OCI-LY7 (cell line): ENCODE results near the gene KLHL4.

ENCODE experiments used
- EZH2phosphoT487 ChIP-seq: fragments of 200-600 bp; sonication (generic); IDR thresholded peaks from 2 replicates; pipeline ENCODE4 v1.6.1; 2018; ENCODE audit warnings: low read depth, borderline replicate concordance, mild to moderate bottlenecking, mixed run types, antibody characterized with exemption, low read length, moderate library complexity, mixed read lengths
- TF ChIP-seq, protein P1 (sequence below): fragments of 200-600 bp; sonication (generic); conservative IDR thresholded peaks from 2 replicates; pipeline ENCODE4 v1.5.1; 2014; ENCODE audit warnings: mild to moderate bottlenecking, antibody characterized with exemption, low read length, moderate library complexity, mixed read lengths

DNA sequence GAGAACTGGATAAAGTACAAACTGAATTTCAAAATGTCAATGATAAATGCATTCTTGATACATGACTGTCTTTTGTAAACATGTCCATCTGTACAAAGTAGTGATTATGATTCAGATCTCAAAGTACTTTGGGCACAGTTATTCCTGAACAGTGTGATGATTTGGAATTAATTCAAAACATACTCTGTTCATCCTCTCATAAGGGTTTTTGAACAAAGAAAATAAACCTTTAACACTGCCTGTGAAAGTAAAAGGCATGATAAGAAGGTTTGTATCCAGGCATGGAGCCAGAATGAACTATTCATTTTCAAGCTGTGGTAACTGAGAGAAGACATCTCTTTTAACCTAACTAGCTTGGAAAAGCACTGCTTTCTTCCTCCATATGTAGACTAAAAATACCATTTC lies 883 bp upstream of the KLHL4 start:
- TF ChIP-seq, protein P1, sequence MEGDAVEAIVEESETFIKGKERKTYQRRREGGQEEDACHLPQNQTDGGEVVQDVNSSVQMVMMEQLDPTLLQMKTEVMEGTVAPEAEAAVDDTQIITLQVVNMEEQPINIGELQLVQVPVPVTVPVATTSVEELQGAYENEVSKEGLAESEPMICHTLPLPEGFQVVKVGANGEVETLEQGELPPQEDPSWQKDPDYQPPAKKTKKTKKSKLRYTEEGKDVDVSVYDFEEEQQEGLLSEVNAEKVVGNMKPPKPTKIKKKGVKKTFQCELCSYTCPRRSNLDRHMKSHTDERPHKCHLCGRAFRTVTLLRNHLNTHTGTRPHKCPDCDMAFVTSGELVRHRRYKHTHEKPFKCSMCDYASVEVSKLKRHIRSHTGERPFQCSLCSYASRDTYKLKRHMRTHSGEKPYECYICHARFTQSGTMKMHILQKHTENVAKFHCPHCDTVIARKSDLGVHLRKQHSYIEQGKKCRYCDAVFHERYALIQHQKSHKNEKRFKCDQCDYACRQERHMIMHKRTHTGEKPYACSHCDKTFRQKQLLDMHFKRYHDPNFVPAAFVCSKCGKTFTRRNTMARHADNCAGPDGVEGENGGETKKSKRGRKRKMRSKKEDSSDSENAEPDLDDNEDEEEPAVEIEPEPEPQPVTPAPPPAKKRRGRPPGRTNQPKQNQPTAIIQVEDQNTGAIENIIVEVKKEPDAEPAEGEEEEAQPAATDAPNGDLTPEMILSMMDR = no peak
- TF ChIP-seq EZH2phosphoT487 = no peak
